GM12892 (cell line): ENCODE measurements around the gene ADAMTS16.

ENCODE experiments used
- POLR2A ChIP-seq: IDR thresholded peaks from 2 replicates; pipeline ENCODE4 v1.6.1; 2011; ENCODE audit warnings: low read depth, low read length, control low read depth
- POLR2AphosphoS5 ChIP-seq: IDR thresholded peaks from 2 replicates; pipeline ENCODE4 v1.6.1; 2011; ENCODE audit warnings: low read depth, low read length, control low read depth
- TAF1 ChIP-seq: IDR thresholded peaks from 2 replicates; pipeline ENCODE4 v1.6.1; 2011; ENCODE audit warnings: low read depth, mild to moderate bottlenecking, control low read depth, low read length, borderline replicate concordance

DNA sequence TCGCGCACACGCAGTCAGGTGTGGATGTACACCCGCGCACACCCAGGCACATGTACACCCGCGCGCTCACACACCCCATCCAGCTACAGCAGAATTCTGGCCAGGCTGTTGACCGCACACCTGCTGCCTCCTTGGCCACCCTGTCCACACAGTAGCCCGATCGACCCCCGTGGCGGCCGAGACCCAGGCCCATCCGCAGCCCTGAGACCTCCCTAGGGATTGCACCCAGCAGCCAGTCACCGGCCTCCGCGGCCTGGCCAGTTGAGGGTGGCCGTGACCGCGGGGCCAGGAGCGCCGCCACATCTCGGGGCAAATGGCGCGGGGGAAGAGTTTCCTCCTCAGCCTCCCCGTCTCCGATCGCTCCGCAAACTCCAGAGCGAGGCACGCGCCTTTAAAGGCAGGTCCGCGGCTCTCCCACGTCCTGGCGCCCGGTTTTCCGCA lies 774 bp upstream of the ADAMTS16 start:
- no peak for TF ChIP-seq POLR2A
- TF ChIP-seq POLR2AphosphoS5: no peak
- no peak for TF ChIP-seq TAF1
